H1 (cell line): ENCODE data around the gene MRPL3. TPM values are rescaled to one million over a fixed set of nuclear protein-coding genes. Genes with fewer than 3 reads are reported as not detected.

Source experiments
- CTCF ChIA-PET: fragments of 300-600 bp; sonication (Branson Sonifier 250); formaldehyde crosslinking; loops from one replicate; lab custom pipeline; 2021; ENCODE audit not compliant: partially characterized antibody; lab: Charles Lee
- POLR2A ChIA-PET: fragments of 300-600 bp; sonication (Branson Sonifier 250); formaldehyde crosslinking; loops from one replicate; lab custom pipeline; 2021; ENCODE audit warnings: inconsistent platforms; ENCODE audit not compliant: partially characterized antibody; lab: Charles Lee
- DNase-seq, 2 experiments: peaks; one replicate each; pipeline versions ENCODE4 v3.0.0 to v3.0.0-alpha.2; 2010 to 2022; ENCODE audit warnings: low spot score in 2 of 2, low read depth in 1 of 2, mixed read lengths in 1 of 2
- FAIRE-seq: peaks from 2 replicates; lab custom pipeline; 2011; peaks lifted over from hg19 to GRCh38; lab: Jason Lieb, UNC
- H2AFZ ChIP-seq: 2 replicates; pipeline ENCODE4 v1.8.1; 2012; ENCODE audit warnings: low read length, inconsistent platforms
- H2AK5ac ChIP-seq: 2 replicates; pipeline ENCODE4 v1.6.1; 2013; ENCODE audit warnings: low read depth, low read length
- H2BK120ac ChIP-seq: replicated peaks from 2 replicates; pipeline ENCODE3; 2013; ENCODE audit warnings: low read depth, low read length, inconsistent platforms
- H2BK12ac ChIP-seq: 2 replicates; pipeline ENCODE4 v1.6.1; 2013; ENCODE audit warnings: low read depth, low read length
- H2BK15ac ChIP-seq: 2 replicates; pipeline ENCODE4 v1.6.1; 2013; ENCODE audit warnings: low read length
- H2BK20ac ChIP-seq: 2 replicates; pipeline ENCODE4 v1.6.1; 2013; ENCODE audit warnings: low read length
- H2BK5ac ChIP-seq: 2 replicates; pipeline ENCODE4 v1.6.1; 2013; ENCODE audit warnings: low read depth, low read length
- H3K14ac ChIP-seq: 2 replicates; pipeline ENCODE4 v1.6.1; 2013; ENCODE audit warnings: inconsistent platforms; ENCODE audit not compliant: insufficient read length
- H3K18ac ChIP-seq: 2 replicates; pipeline ENCODE4 v1.6.1; 2013; ENCODE audit warnings: low read length; ENCODE audit errors: extremely low read depth
- H3K23ac ChIP-seq: 2 replicates; pipeline ENCODE4 v1.6.1; 2013; ENCODE audit warnings: inconsistent platforms; ENCODE audit not compliant: insufficient read length
- H3K23me2 ChIP-seq: 2 replicates; pipeline ENCODE4 v1.6.1; 2013; ENCODE audit warnings: low read depth, low read length
- H3K27ac ChIP-seq: 2 replicates; pipeline ENCODE4 v1.6.1; 2011; ENCODE audit warnings: low read depth, low read length, inconsistent platforms
- H3K27me3 ChIP-seq, 4 experiments: replicated peaks in 1 of 4; 1 replicate in 1 of 4; 2 replicates in 3 of 4; pipeline versions ENCODE4 v1.6.1 to v1.8.1; 2011 to 2013; ENCODE audit warnings: low read length in 3 of 4, mild to moderate bottlenecking in 3 of 4, inconsistent platforms in 2 of 4, mixed read lengths in 2 of 4, moderate library complexity in 1 of 4; ENCODE audit not compliant: control insufficient read depth in 3 of 4, insufficient read depth in 3 of 4; ENCODE audit errors: extremely low read depth in 1 of 4
- H3K36me3 ChIP-seq, 4 experiments: 2 replicates each; pipeline versions ENCODE4 v1.6.1 to v1.8.1; 2011 to 2013; ENCODE audit warnings: mild to moderate bottlenecking in 4 of 4, low read length in 3 of 4, moderate library complexity in 2 of 4, control low read depth in 1 of 4, inconsistent platforms in 1 of 4; ENCODE audit not compliant: insufficient read depth in 4 of 4, control insufficient read depth in 2 of 4
- H3K4ac ChIP-seq: replicated peaks from 2 replicates; pipeline ENCODE3; 2013; ENCODE audit warnings: low read length, low read depth, mixed read lengths, inconsistent platforms; ENCODE audit not compliant: insufficient read length
- H3K4me1 ChIP-seq, 4 experiments: replicated peaks in 1 of 4; 1 replicate in 1 of 4; 2 replicates in 3 of 4; pipeline versions ENCODE4 v1.6.1 to v1.8.1; 2011 to 2013; ENCODE audit warnings: low read length in 3 of 4, inconsistent platforms in 2 of 4, mixed read lengths in 1 of 4; ENCODE audit not compliant: insufficient read depth in 4 of 4, control insufficient read depth in 3 of 4
- H3K4me2 ChIP-seq, 2 experiments: 2 replicates each; pipeline versions ENCODE4 v1.6.1 to v1.8.1; 2011 to 2013; ENCODE audit warnings: low read depth in 2 of 2, low read length in 2 of 2, control low read depth in 1 of 2, inconsistent platforms in 1 of 2, mild to moderate bottlenecking in 1 of 2; ENCODE audit not compliant: insufficient read depth in 1 of 2
- H3K4me3 ChIP-seq, 4 experiments: fragments of 200-600, 300-600 bp in 1 of 4; sonication (generic), shearing (Covaris generic), sonication (Bioruptor Twin) in 1 of 4; 2 replicates each; pipeline versions ENCODE4 v1.5.1 to v1.8.1; 2011 to 2016; ENCODE audit warnings: low read length in 4 of 4, low read depth in 3 of 4, control low read depth in 2 of 4, inconsistent platforms in 2 of 4, mild to moderate bottlenecking in 2 of 4, mixed read lengths in 1 of 4, moderate library complexity in 1 of 4; ENCODE audit not compliant: insufficient read depth in 2 of 4; ENCODE audit errors: extremely low read depth in 1 of 4
- H3K56ac ChIP-seq: replicated peaks from 2 replicates; pipeline ENCODE3; 2013; ENCODE audit warnings: low read depth, mild to moderate bottlenecking, mixed read lengths, low read length, inconsistent platforms; ENCODE audit not compliant: insufficient read length
- H3K79me1 ChIP-seq: 2 replicates; pipeline ENCODE4 v1.6.1; 2013; ENCODE audit warnings: low read depth, low read length, control low read depth
- H3K79me2 ChIP-seq, 2 experiments: 2 replicates each; pipeline versions ENCODE4 v1.6.1 to v1.8.1; 2012 to 2013; ENCODE audit warnings: low read length in 2 of 2, mild to moderate bottlenecking in 2 of 2, inconsistent platforms in 1 of 2; ENCODE audit not compliant: insufficient read depth in 2 of 2, control insufficient read depth in 1 of 2
- H3K9ac ChIP-seq, 4 experiments: replicated peaks in 1 of 4; 1 replicate in 1 of 4; 2 replicates in 3 of 4; pipeline versions ENCODE4 v1.6.1 to v1.8.1; 2011 to 2013; ENCODE audit warnings: low read depth in 3 of 4, low read length in 3 of 4, control low read depth in 2 of 4, mild to moderate bottlenecking in 2 of 4, moderate library complexity in 2 of 4, inconsistent platforms in 1 of 4; ENCODE audit errors: extremely low read depth in 1 of 4
- H3K9me3 ChIP-seq, 2 experiments: 2 replicates each; pipeline versions ENCODE4 v1.6.1 to v1.8.1; 2012 to 2013; ENCODE audit warnings: mild to moderate bottlenecking in 2 of 2, moderate library complexity in 2 of 2, control low read depth in 1 of 2, inconsistent platforms in 1 of 2, low read depth in 1 of 2, low read length in 1 of 2, mixed read lengths in 1 of 2; ENCODE audit not compliant: insufficient read depth in 2 of 2
- H4K20me1 ChIP-seq, 2 experiments: replicated peaks in 1 of 2; 2 replicates each; pipeline versions ENCODE3 to v1.8.1; 2011 to 2013; ENCODE audit warnings: inconsistent platforms in 2 of 2, low read length in 2 of 2, mild to moderate bottlenecking in 1 of 2; ENCODE audit not compliant: insufficient read depth in 2 of 2, control insufficient read depth in 1 of 2
- H4K5ac ChIP-seq: 2 replicates; pipeline ENCODE4 v1.6.1; 2013; ENCODE audit warnings: low read length, low read depth, mixed read lengths, inconsistent platforms; ENCODE audit not compliant: insufficient read length
- H4K8ac ChIP-seq: 2 replicates; pipeline ENCODE4 v1.8.0; 2013; ENCODE audit warnings: mild to moderate bottlenecking, moderate library complexity, low read length, inconsistent platforms; ENCODE audit not compliant: insufficient read depth; ENCODE audit errors: extremely low read depth
- H4K91ac ChIP-seq: replicated peaks from 2 replicates; pipeline ENCODE3; 2013; ENCODE audit warnings: low read length, mixed read lengths, inconsistent platforms; ENCODE audit not compliant: insufficient read length
- BRCA1 ChIP-seq: IDR thresholded peaks from 2 replicates; pipeline ENCODE4 v1.6.1; 2012; ENCODE audit warnings: low read depth, low read length, improper control_type of control experiment
- CTBP2 ChIP-seq: IDR thresholded peaks from 2 replicates; pipeline ENCODE4 v1.7.0; 2011; ENCODE audit warnings: borderline replicate concordance, mild to moderate bottlenecking, moderate library complexity, mixed read lengths, low read length; ENCODE audit not compliant: insufficient read depth, insufficient read length
- FOSL1 ChIP-seq: IDR thresholded peaks from 2 replicates; pipeline ENCODE4 v1.6.1; 2011; ENCODE audit warnings: mild to moderate bottlenecking, low read depth, low read length, moderate library complexity; ENCODE audit not compliant: insufficient read depth
- HDAC2 ChIP-seq, 2 experiments: fragments of 300-600 bp in 1 of 2; sonication (generic) in 1 of 2; IDR thresholded peaks; 2 replicates each; pipeline ENCODE4 v1.6.1; 2011 to 2012; ENCODE audit warnings: low read depth in 2 of 2, low read length in 2 of 2, mild to moderate bottlenecking in 2 of 2, moderate library complexity in 2 of 2, borderline replicate concordance in 1 of 2, inconsistent platforms in 1 of 2
- KDM1A ChIP-seq: fragments of 200-600, 300-600 bp; sonication (generic); IDR thresholded peaks from 2 replicates; pipeline ENCODE4 v1.7.1; 2016; ENCODE audit warnings: mild to moderate bottlenecking, low read length, borderline replicate concordance
- RXRA ChIP-seq: IDR thresholded peaks from 2 replicates; pipeline ENCODE4 v1.6.1; 2011; ENCODE audit warnings: low read depth, mild to moderate bottlenecking, low read length, moderate library complexity; ENCODE audit not compliant: insufficient read depth
- SAP30 ChIP-seq: fragments of 300-600 bp; sonication (generic); IDR thresholded peaks from 2 replicates; pipeline ENCODE4 v1.7.1; 2012; ENCODE audit warnings: low read length, moderate library complexity, mild to moderate bottlenecking, inconsistent platforms; ENCODE audit not compliant: insufficient read depth, insufficient replicate concordance
- SIN3A ChIP-seq, 2 experiments: IDR thresholded peaks in 1 of 2; conservative IDR thresholded peaks in 1 of 2; 2 replicates each; pipeline ENCODE4 v1.6.1; 2011 to 2012; ENCODE audit warnings: low read length in 2 of 2, improper control_type of control experiment in 1 of 2, low read depth in 1 of 2, mild to moderate bottlenecking in 1 of 2
- TEAD4 ChIP-seq: IDR thresholded peaks from 2 replicates; pipeline ENCODE4 v1.6.1; 2012; ENCODE audit warnings: low read depth, low read length, inconsistent platforms, mixed read lengths
- ZNF274 ChIP-seq: IDR thresholded peaks from 2 replicates; pipeline ENCODE4 v1.7.0; 2012; ENCODE audit warnings: low read length, borderline replicate concordance; ENCODE audit errors: extremely low read depth
- WGBS, 2 experiments: shearing (Covaris generic) in 1 of 2; methylation state at CpG; one replicate each; pipeline versions ENCODE4 v1.1.6 to v1.1.7; 2013 to 2015; ENCODE audit warnings: low lambda C conversion rate in 2 of 2, mixed read lengths in 2 of 2, inconsistent platforms in 1 of 2, low coverage in 1 of 2, missing lambda C conversion rate in 1 of 2; ENCODE audit not compliant: insufficient replicate concordance in 2 of 2, insufficient coverage in 1 of 2, insufficient read length in 1 of 2; ENCODE audit errors: extremely low coverage in 1 of 2, missing lambda C conversion rate in 1 of 2; 5-methylcytosine and 5-hydroxymethylcytosine counted together
- polyA plus RNA-seq, 7 experiments: library from polyadenylated mRNA; depleted of rRNA in 3 of 7; stranded (reverse) in 5 of 7; unstranded in 2 of 7; fragments of >200 nt in 5 of 7; fragments of 200-250 nt in 2 of 7; gene quantifications; 1 replicate in 5 of 7; 2 replicates in 1 of 7; 4 replicates in 1 of 7; pipeline versions ENCODE4 v1.2.1 to v1.2.3, GENCODE V29; 2011 to 2013; ENCODE audit warnings: missing spikeins in 2 of 7, mixed read lengths in 2 of 7
- total RNA-seq: library from RNA; stranded (reverse); fragmentation: NEBNext Ultra II Directional; extraction: Animal tissue kit (Norgen Biotek cat#: 25700); gene quantifications from 2 replicates; pipeline ENCODE4 v1.2.1, GENCODE V29; 2021
- TF ChIP-seq, protein P1 (sequence below): IDR thresholded peaks from 2 replicates; pipeline ENCODE4 v1.6.1; 2012; ENCODE audit warnings: inconsistent platforms

The MRPL3 gene
- total and polyA plus RNA-seq, 2 of the 8 experiments (the other 6 are each of a cell fraction or from before 2014, with no cell fraction given) = 164 to 175 TPM

DNA sequence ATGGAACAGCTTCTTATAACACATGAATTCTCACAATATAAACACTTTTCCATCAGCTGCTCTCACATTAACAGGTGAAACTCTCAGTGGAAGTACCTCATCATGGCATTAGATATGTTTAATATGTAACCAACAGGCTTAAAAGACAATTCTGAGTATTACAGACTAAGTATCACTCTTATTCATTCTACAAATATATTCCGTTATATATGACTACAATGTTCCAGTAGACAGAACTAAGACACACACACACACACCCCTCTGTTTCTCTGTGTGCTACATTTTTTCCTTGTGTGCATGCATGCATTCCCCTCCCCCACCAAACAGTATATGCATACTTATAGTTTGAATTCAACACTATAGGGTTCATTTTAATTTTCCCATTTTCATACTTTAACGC lies 32.4 kb downstream of the MRPL3 start:
- H3K79me2 ChIP-seq = peaks cover 0 to 40% of the 10 kb centered on the region in 2 experiments; a peak in 2 of 4 replicates
- H4K20me1 ChIP-seq = peaks cover 0 to 1% of the 10 kb centered on the region in 2 experiments
- no peak overlapping the region for H3K23ac ChIP-seq
- peaks cover 11 to 48% (median 26%) of the 10 kb centered on the region in 4 experiments for H3K36me3 ChIP-seq
- no peak overlapping the region for H3K18ac ChIP-seq
- no peak overlapping the region for H3K4me3 ChIP-seq
- H3K4me2 ChIP-seq = no peak overlapping the region
- H2BK15ac ChIP-seq = no peak overlapping the region
- H2BK20ac ChIP-seq = no peak overlapping the region
- ChIA-PET POLR2A (interaction anchor here (1.4 kb wide), 1 partner anchor 31 kb away, joined by 4 read pairs; no protein-coding TSS in a partner anchor), CTCF (interaction anchor here (0.6 to 1.4 kb wide), 3 partner anchors 10 to 170 kb away, joined by 3 to 4 read pairs (median 4); no protein-coding TSS in a partner anchor)
- no peaks in the 10 kb centered on the region; the same call in 1 of the 2 replicates for H3K23me2 ChIP-seq
- no peak overlapping the region for H3K9ac ChIP-seq
- no peak overlapping the region for H3K27ac ChIP-seq
- H3K27me3 ChIP-seq = no peaks in the 10 kb centered on the region
- H3K4ac ChIP-seq = no peak overlapping the region
- H4K8ac ChIP-seq = no peak overlapping the region
- 98 to 100% methylated on average over 1 to 2 of the region's 2 CpGs for WGBS, 2 experiments
- no peaks in the 10 kb centered on the region for H3K4me1 ChIP-seq
- H2AFZ ChIP-seq = no peak overlapping the region
- H3K79me1 ChIP-seq = no peaks in the 10 kb centered on the region; the same call in 1 of the 2 replicates
- no peak overlapping the region for H3K14ac ChIP-seq
- H2BK120ac ChIP-seq = no peak overlapping the region
- DNase-seq (no peak), FAIRE-seq (no peak)
- no peak overlapping the region for H2BK12ac ChIP-seq
- H4K5ac ChIP-seq = no peak overlapping the region
- H3K9me3 ChIP-seq = no peaks in the 10 kb centered on the region
- H3K56ac ChIP-seq = no peak overlapping the region
- no peak overlapping the region for H4K91ac ChIP-seq
- no peak overlapping the region for H2BK5ac ChIP-seq
- H2AK5ac ChIP-seq = no peak overlapping the region
- TF ChIP-seq KDM1A = no peak
- TF ChIP-seq, protein P1, sequence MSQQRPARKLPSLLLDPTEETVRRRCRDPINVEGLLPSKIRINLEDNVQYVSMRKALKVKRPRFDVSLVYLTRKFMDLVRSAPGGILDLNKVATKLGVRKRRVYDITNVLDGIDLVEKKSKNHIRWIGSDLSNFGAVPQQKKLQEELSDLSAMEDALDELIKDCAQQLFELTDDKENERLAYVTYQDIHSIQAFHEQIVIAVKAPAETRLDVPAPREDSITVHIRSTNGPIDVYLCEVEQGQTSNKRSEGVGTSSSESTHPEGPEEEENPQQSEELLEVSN = no peak
- no peak for TF ChIP-seq FOSL1
- TF ChIP-seq SAP30 = no peak
- no peak for TF ChIP-seq BRCA1
- TF ChIP-seq ZNF274 = no peak
- TF ChIP-seq CTBP2 = no peak
- no peak for TF ChIP-seq HDAC2 (IDR thresholded peaks at IDR 0.05; ENCODE audit: borderline replicate concordance in 1 of 2, low read depth in 2 of 2, low read length in 2 of 2)
- TF ChIP-seq RXRA = no peak
- TF ChIP-seq SIN3A (conservative IDR thresholded peaks at IDR 0.05 in 1 of 2, IDR thresholded peaks at IDR 0.05 in 1 of 2; ENCODE audit: low read depth in 1 of 2, low read length in 2 of 2) = no peak
- TF ChIP-seq TEAD4 = no peak
